Vagina (tissue), 2 donors: ENCODE results near the gene FAM200B. TPM values are rescaled to one million over a fixed set of nuclear protein-coding genes. Genes with fewer than 3 reads are reported as not detected.
A peak's percentile ranks its signal among the peaks of the same experiment; 100 is the strongest.

Experiments
- DNase-seq, 2 donors: peaks; one replicate each; pipeline ENCODE4 v3.0.0-alpha.2; 2017; ENCODE audit errors: extremely low spot score in 2 of 2
- H3K27ac ChIP-seq: fragments of 200-600 bp; sonication (generic); one replicate; pipeline ENCODE4 v1.5.1; 2019
- H3K27me3 ChIP-seq: fragments of 200-600 bp; sonication (generic); one replicate; pipeline ENCODE4 v1.5.1; 2019
- H3K36me3 ChIP-seq, 2 donors: fragments of 200-600 bp; sonication (generic); one replicate each; pipeline ENCODE4 v1.5.1; 2017 to 2019
- H3K4me1 ChIP-seq: fragments of 200-600 bp; sonication (generic); one replicate; pipeline ENCODE4 v1.5.1; 2019
- H3K4me3 ChIP-seq, 2 donors: fragments of 200-600 bp; sonication (generic); 1 replicate in 1 of 2; 2 replicates in 1 of 2; pipeline ENCODE4 v1.5.1; 2016 to 2019
- H3K9me3 ChIP-seq: fragments of 200-600 bp; sonication (generic); one replicate; pipeline ENCODE4 v1.5.1; 2019
- CTCF ChIP-seq, 3 experiments: fragments of 450-650 bp in 2 of 3; fragments of 200-600 bp in 1 of 3; sonication (generic) in 1 of 3; IDR thresholded peaks; one replicate each; pipeline ENCODE4 v1.5.1; 2017 to 2019; ENCODE audit warnings: antibody characterized with exemption in 3 of 3, mild to moderate bottlenecking in 2 of 3, moderate library complexity in 2 of 3
- POLR2A ChIP-seq, 2 donors: fragments of 450-650 bp; IDR thresholded peaks; one replicate each; pipeline ENCODE4 v1.6.1; 2017; ENCODE audit warnings: antibody characterized with exemption in 2 of 2, mild to moderate bottlenecking in 2 of 2, moderate library complexity in 2 of 2
- POLR2AphosphoS5 ChIP-seq, 2 donors: sonication (generic); formaldehyde crosslinking; IDR thresholded peaks; one replicate each; pipeline ENCODE4 v1.9.0; 2017; ENCODE audit warnings: antibody characterized with exemption in 2 of 2, mild to moderate bottlenecking in 2 of 2, low read depth in 1 of 2; ENCODE audit not compliant: insufficient read depth in 1 of 2
- intact Hi-C: fragments of 100-400 bp; cut with DNase I; formaldehyde crosslinking; loops from one replicate; pipeline ENCODE4 v1.15.1; 2023
- total RNA-seq: library from RNA; depleted of rRNA; stranded (reverse); fragments of >200 nt; gene quantifications from one replicate; pipeline ENCODE4 v1.2.3, GENCODE V29; 2016

FAM200B gene
- total RNA-seq, 1 donor from 2014 or later, result 29.5 TPM

GRCh38 chr4:15651676-15652075 is 30.0 kb upstream of the FAM200B start:
- H3K9me3 ChIP-seq, result no peaks in the 10 kb centered on the region
- no peak overlapping the region for H3K4me3 ChIP-seq
- H3K27ac ChIP-seq, result peak overlapping the region; percentile 99
- no peak for DNase-seq
- H3K27me3 ChIP-seq, result no peaks in the 10 kb centered on the region
- TF ChIP-seq POLR2A (IDR thresholded peaks at IDR 0.05) (no peak), CTCF (IDR thresholded peaks at IDR 0.05) (no peak), POLR2AphosphoS5 (IDR thresholded peaks at IDR 0.05; ENCODE audit: insufficient read depth in 1 of 2, low read depth in 1 of 2) (no peak)
- H3K36me3 ChIP-seq, result no peaks in the 10 kb centered on the region
- H3K4me1 ChIP-seq, result peaks cover 68% of the 10 kb centered on the region
- intact Hi-C loops, result loop anchor here (5.0 to 10.0 kb wide), 2 partner anchors 177 to 649 kb away; partner anchors contain the start of gene CPEB2

DNA sequence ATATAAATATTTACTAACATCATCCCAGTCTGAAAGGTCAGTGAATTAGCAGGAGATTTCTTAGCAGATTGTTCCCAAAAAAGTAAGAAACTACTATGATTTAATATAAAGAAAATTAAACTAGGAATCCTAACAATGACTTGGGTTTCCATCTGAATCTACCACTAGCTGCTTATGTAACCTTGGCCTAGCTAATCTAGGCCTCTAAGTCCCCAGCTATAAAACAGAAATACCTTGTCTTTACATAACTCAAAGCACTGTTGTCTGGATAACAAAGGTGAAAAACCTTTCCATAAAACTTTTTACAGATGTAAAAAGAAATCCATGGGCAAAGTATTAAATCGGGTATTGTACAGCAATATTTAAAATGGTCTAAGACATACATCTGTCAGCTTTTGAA is 29.4 kb upstream of the FAM200B start:
- no peaks in the 10 kb centered on the region for H3K27me3 ChIP-seq
- TF ChIP-seq CTCF (IDR thresholded peaks at IDR 0.05), result no peak
- TF ChIP-seq POLR2A (IDR thresholded peaks at IDR 0.05), result no peak
- no peak for TF ChIP-seq POLR2AphosphoS5 (IDR thresholded peaks at IDR 0.05; ENCODE audit: insufficient read depth in 1 of 2, low read depth in 1 of 2)
- intact Hi-C loops, result loop anchor here (5.0 to 10.0 kb wide), 2 partner anchors 177 to 650 kb away; partner anchors contain the start of gene CPEB2
- H3K9me3 ChIP-seq, result no peaks in the 10 kb centered on the region
- no peaks in the 10 kb centered on the region for H3K36me3 ChIP-seq
- H3K27ac ChIP-seq, result peak overlapping the region; percentile 99
- DNase-seq, result no peak
- peaks cover 67% of the 10 kb centered on the region for H3K4me1 ChIP-seq
- H3K4me3 ChIP-seq, result no peak overlapping the region

- intact Hi-C loops, result loop anchor here (5.0 to 10.0 kb wide), 2 partner anchors 178 to 651 kb away; partner anchors contain the start of gene CPEB2
- Histone ChIP-seq H3K4me1 (peaks cover 61% of the 10 kb centered on the region), H3K36me3 (no peaks in the 10 kb centered on the region), H3K9me3 (no peaks in the 10 kb centered on the region), H3K27ac (peak overlapping the region; percentile 99), H3K27me3 (no peaks in the 10 kb centered on the region), H3K4me3 (peak overlapping the region; percentile 79 to 96)
- TF ChIP-seq POLR2AphosphoS5 (IDR thresholded peaks at IDR 0.05; ENCODE audit: insufficient read depth in 1 of 2, low read depth in 1 of 2), result no peak
- TF ChIP-seq POLR2A (IDR thresholded peaks at IDR 0.05), result no peak
- TF ChIP-seq CTCF (IDR thresholded peaks at IDR 0.05), result no peak
- DNase-seq, result no peak
Observed at GRCh38 chr4:15652841-15653240, 28.8 kb upstream of the FAM200B start.

DNA sequence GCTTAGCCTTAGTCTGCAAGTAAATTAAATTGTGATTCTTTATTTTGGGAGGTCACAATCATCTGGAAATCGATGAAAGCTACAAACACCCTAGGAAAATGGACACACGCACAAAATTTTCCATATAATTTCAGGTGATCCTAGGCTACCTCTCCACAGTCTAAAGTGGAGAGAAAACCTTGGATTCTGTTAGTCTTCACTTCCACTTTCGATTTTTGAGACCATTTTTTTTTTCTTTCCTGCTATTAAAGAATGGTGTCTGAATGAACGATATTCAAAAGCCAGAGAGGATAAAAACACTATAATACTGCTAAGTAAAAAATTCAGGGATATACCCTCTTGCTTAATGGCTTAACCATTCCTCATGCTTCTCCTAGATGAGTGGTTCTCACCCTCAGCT is 28.2 kb upstream of the FAM200B start:
- Histone ChIP-seq H3K27me3 (no peaks in the 10 kb centered on the region), H3K36me3 (no peaks in the 10 kb centered on the region), H3K27ac (peak overlapping the region; percentile 99), H3K4me3 (peak overlapping the region; percentile 79 to 96), H3K4me1 (peaks cover 56% of the 10 kb centered on the region), H3K9me3 (no peaks in the 10 kb centered on the region)
- intact Hi-C loops, result loop anchor here (5.0 to 10.0 kb wide), 2 partner anchors 179 to 651 kb away; partner anchors contain the start of gene CPEB2
- no peak for DNase-seq
- TF ChIP-seq POLR2A (IDR thresholded peaks at IDR 0.05) (no peak), POLR2AphosphoS5 (IDR thresholded peaks at IDR 0.05; ENCODE audit: insufficient read depth in 1 of 2, low read depth in 1 of 2) (no peak), CTCF (IDR thresholded peaks at IDR 0.05) (no peak)

- DNase-seq, result no peak
- peak overlapping the region; percentile 99 for H3K27ac ChIP-seq
- no peaks in the 10 kb centered on the region for H3K9me3 ChIP-seq
- peak overlapping the region; percentile 79 to 96 for H3K4me3 ChIP-seq
- H3K4me1 ChIP-seq, result peaks cover 53% of the 10 kb centered on the region
- intact Hi-C loops, result loop anchor here (5.0 to 10.0 kb wide), 2 partner anchors 179 to 652 kb away; partner anchors contain the start of gene CPEB2
- H3K36me3 ChIP-seq, result no peaks in the 10 kb centered on the region
- no peaks in the 10 kb centered on the region for H3K27me3 ChIP-seq
- TF ChIP-seq POLR2A (IDR thresholded peaks at IDR 0.05) (no peak), POLR2AphosphoS5 (IDR thresholded peaks at IDR 0.05; ENCODE audit: insufficient read depth in 1 of 2, low read depth in 1 of 2) (no peak), CTCF (IDR thresholded peaks at IDR 0.05) (no peak)
Observed at GRCh38 chr4:15653864-15654592, 27.6 kb upstream of the FAM200B start.
